ENCODE measurements around the gene TREML4.
"Not testable (repeated sequence)": the region's sequence is repeated elsewhere in the genome, so short reads cannot be mapped to it uniquely, and the experiment has no call there.

GRCh38 chr6:41189046-41189445 lies 39.1 kb upstream of the TREML4 start:
- TF ChIP-seq, protein P1, sequence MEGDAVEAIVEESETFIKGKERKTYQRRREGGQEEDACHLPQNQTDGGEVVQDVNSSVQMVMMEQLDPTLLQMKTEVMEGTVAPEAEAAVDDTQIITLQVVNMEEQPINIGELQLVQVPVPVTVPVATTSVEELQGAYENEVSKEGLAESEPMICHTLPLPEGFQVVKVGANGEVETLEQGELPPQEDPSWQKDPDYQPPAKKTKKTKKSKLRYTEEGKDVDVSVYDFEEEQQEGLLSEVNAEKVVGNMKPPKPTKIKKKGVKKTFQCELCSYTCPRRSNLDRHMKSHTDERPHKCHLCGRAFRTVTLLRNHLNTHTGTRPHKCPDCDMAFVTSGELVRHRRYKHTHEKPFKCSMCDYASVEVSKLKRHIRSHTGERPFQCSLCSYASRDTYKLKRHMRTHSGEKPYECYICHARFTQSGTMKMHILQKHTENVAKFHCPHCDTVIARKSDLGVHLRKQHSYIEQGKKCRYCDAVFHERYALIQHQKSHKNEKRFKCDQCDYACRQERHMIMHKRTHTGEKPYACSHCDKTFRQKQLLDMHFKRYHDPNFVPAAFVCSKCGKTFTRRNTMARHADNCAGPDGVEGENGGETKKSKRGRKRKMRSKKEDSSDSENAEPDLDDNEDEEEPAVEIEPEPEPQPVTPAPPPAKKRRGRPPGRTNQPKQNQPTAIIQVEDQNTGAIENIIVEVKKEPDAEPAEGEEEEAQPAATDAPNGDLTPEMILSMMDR (IDR thresholded peaks at IDR 0.05; ENCODE audit: insufficient read depth, low read depth, low read length) = not testable (repeated sequence)
- TF ChIP-seq EZH2 (IDR thresholded peaks at IDR 0.05; ENCODE audit: insufficient read depth, low read length) = not testable (repeated sequence)
